NCI-H146 treated with DMSO at 0.1 percent for 48 hours (cell line): ENCODE measurements around the gene LCN2.
"Not testable (repeated sequence)": the region's sequence is repeated elsewhere in the genome, so short reads cannot be mapped to it uniquely, and the experiment has no call there.

Experiments used
- DNase-seq: peaks from one replicate; lab custom pipeline; 2025; ENCODE audit not compliant: unreplicated experiment; lab: John Stamatoyannopoulos, UW

Gene LCN2

DNA sequence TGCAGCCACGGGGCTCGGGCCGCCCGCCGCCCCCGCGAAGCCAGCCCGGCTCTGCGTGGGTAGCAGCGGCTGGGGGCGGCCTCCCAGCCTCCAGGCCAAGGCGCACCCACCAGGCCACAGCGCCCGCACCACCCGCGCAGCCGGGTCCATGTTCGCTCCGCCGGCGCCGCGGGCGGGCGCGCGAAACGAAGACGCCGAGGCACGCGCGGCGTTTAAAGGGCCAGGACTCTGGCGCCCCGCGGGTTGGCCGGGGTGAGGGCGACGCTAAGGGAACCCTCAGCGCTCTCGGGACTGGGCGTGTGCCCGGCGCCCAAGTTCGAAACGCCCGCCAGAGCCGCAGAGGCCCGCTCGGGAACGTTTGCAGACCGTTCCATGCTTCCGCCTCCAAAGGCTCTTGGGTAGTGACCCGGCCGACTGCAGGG, 21.7 kb upstream of the LCN2 start, which contains the start of gene PTGES2:
PTGES2 (minus strand) TSS at position 162 of the 422 bp plus-strand sequence; CDS start at position 150, 12 bp downstream.
- DNase-seq, result peak; percentile 33

DNA sequence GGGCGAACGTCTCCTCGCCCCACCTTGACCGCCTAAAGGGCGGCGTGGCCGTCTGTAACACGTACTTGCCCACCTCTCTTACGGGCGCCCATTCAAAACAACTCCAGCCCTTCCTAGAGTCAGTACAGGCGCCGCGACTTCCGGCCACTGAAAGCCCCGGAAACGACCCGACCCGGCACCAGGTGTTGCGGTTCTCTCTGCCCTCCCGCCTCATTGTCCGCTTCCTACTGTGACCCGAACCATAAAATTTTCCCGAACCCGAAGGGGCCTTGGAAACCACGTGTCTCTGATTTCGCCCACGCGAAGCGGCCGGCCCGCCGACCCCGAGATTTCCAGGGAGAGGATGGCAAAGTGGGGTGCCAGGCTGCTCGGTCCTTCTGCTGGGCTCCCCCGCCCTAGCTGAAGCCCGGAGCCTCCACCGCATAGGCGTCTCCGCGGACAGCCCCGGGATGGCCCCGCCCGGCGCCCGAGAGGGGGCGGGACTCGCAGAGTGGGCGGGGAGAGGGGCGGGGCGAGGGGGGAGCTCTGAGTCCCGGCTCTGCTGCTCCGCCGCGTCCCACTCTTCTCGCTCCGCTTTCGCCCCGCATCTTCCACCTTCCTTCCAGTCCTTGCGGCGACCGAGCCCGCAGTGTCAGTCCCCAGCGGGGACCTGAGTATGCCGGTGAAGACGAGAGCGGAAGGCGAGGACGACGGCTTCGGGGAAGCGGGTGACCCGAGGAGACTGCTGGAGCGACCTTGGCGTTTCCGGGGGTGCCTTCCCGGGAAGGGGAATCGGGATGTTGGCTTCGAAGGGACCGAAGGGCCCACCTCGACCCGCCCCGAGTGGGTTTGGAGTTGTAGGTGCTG, 21.0 kb upstream of the LCN2 start:
- peak; percentile 43 for DNase-seq

DNA sequence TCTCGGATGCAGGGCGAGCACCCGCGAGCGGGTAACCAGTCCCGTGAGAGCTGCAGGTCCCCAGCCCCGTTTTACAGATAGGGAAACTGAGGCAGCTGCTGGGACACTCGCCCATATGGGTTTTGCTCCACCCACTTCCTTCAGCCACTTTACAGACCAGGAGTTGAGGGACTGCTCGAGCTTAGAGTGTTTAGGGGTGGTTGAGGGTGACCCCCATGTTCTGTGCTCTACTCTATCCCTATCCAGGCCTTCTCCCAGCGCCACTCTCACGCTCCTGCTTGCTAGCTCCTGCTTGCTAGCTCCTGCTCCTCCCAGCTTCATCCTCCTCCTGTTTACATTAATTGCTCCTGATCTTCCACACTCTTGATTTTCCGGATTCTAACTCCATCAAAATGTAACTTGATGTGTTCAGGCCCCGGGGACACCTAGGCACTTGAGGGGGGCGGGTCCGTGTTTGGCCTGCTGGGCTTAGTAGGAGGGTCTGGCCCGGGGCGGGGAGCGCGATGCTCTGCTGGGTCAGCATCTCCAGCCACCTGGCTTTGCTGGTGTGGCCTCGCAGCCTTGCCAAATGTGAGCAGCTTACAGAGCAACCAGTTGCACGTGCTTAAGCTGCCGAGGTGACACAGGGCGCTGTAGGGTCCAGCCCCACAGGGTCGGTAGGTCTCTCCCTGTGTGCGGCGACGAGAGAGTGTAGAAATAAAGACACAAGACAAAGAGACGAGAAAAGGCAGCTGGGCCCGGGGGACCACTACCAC, 20.2 kb upstream of the LCN2 start:
- DNase-seq, result no peak

DNA sequence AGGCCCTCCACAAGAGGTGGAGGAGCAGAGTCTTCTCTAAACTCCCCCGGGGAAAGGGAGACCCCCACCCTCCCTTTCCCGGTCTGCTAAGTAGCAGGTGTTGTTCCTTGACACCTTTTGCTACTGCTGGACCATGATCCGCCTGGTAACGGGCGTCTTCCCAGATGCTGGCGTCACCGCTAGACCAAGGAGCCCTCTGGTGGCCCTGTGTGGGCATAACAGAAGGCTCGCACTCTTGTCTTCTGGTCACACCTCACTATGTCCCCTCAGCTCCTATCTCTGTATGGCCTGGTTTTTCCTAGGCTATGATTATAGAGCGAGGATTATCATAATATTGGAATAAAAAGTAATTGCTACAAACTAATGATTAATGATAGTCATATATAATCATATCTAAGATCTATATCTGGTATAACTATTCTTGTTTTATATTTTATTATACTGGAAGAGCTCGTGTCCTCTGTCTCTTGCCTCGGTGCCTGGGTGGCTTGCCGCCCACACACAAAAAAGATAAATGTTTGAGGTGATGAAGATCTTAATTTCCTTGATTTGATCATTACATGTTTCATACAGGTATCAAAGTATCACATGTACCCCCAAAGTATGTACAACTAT, 19.2 kb upstream of the LCN2 start:
- not testable (repeated sequence) for DNase-seq

DNA sequence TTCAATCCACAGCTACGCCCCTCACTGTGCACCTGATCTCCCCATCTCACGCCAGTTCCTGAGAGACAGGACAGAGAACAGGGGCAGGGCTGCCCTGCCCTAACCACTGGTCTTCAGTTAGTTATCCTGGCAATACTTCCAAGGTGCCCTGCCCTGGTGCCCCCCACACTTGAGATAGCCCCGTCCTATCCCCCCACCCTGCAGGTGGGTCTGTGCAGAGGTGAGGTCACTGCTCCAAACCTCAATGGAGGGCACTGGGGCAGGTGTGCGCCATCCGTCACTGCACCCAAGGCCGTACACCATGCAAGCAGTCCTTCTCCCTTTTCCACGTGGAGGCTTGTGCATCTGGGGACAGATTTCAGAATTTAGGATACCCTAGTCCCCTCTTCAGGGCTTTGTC, 18.6 kb upstream of the LCN2 start:
- not testable (repeated sequence) for DNase-seq

DNA sequence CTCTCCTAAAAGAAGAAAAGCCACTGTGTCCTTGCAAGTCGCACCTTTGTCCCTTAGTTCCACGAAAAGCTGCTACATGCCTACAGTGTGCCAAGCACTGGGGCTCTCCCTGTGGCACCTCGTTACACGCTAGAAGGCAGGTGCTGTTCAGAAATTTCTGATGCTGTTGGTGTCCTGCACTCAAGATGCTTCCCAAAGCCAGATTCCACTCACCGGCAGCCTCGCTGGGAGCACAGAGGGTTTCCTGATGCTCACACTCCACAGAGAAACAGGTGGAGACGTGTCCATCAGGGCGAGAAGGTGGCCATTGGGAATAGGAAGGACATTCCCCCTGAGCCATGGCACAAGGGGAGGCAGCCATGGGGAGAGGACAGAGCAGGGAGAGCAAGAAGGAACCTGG, 17.9 kb upstream of the LCN2 start:
- DNase-seq, result not testable (repeated sequence)

DNA sequence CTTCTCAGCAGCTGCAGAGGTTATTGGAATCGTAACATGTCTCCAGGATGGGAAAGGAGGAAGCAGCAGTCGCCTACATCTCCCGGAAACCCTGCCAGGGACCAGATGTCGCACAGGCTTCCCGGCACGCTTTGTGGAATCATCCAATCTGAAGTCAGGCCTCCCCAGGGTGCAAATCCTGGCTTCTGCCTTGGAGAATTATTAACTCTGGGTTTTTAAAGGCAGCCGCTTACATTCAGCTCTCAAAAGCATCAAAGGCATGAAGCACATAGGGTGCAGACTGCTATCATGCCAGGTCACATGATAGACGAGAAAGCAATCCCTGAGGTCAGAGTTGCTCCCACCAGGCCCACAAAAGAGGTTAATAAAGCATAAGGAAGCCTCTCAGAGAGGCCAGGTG, 17.1 kb upstream of the LCN2 start:
- DNase-seq, result not testable (repeated sequence)

DNA sequence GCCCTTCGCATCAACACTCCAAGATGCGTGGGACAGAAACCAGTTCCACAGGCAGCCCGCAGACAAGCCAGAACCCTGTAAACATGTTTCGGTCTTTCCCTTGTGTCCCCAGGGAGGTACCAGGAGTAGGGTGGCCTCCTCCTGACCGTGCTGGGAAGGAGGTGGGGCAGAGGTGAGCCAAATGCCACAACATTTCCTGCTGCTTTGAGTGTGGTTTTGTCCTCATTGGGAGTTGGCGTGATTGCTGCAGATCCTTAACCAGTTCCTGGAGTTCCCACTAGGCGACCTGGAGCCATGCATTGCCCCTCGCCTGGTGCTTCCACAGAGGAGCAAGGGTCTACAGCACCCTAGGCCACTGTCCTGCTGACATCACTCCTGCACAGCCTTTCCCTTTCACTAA, 13.7 kb upstream of the LCN2 start:
- not testable (repeated sequence) for DNase-seq

DNA sequence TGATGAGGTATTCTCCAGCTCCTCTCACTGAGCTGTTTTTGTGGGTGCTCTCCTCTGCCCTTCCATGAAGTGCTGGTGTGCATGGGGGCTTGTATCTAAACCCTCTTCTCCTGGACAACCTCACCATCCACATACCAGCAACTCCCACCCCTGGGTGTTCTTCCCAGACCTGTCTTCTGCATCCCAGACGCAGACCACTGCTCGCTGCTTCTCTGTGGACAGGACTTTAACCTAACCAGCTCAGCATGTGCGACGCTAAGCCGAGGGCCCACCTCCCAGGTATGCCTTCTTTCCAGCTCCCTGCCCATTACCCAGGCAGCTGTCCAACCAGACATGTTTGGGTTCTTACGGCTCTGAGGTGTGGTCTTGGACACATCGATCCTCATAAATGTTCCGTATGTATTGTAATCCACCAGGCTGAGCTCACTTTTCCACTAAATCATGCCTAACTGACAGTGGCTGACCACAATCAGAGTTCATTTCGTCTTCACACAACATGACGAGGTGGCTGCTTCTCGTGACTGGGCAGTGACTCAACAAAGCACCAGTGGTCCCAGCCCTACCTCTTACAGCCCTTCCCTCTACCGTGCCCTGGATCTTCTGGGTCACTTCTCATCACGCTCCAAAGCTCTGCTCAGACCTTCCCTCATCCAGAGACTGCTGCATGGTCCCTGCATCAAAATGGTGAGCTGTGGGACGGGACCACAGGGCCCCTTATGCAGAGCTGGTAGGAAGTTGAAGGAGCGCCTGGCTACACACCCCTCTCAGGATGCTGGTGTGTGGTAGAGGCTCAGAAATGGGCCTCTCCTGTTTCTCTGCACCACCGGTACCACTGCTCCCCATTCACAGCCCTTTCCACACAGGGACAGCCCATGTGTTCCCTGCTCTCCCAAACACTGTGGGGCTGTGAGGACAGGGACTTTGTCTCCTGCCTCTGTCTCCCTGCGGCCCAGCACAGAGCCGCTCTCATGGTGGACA, 12.1 kb upstream of the LCN2 start:
- DNase-seq, result no peak

DNA sequence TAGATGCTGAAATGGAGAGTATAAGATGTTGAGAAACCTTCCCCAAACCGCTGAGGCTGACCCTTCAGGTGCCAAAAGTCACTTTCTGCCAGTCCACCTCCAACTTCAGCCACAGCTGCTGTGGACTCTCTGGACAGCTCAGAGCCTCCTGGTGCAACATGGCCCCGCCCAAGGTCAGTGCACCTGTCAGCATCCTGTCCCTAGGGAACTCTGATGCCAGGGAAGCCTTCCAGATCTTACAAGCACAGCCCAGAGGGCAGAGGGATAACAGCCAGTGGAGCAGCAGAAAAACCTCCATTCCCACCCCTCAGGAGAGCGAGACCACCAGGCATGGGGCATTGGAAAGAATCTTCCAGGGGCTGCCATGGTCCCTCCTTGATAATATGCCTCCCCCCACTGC, 11.3 kb upstream of the LCN2 start:
- no peak for DNase-seq

DNA sequence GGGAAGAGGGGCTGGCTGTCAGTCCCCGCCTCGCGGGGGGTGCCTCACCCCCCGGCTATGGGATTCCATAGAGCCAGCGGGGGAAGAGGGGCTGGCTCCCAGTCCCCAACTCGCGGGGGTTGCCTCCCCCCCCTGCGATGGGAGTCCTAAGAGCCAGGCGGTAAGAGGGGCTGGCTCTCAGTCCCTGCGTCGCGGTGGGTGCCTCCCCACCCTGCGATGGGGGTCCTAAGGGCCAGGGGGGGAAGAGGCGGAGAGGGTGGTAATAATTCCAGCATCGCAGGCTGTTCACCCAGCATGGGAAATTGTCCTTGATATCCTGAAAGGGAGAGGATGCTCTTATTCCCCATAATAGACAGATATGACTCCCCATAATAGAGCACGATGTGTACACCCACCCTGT, 9.6 kb upstream of the LCN2 start:
- DNase-seq, result no peak

DNA sequence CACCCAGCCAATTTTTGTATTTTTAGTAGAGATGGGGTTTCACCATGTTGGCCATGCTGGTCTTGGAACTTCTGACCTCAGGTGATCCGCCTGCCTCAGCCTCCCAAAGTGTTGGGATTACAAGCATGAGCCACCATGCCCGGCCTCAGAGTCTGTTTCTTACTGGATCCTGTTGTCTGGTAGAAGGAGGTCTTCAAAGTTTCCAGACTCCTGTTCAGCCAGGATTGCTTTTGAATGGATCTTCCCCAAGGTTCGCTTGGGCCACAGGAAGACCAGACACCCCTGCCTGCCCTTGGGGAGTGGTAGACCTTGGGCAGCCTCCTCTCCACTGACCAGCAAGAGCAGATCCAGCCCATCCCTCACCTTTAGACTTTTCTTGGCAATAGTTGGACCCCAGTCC, 7.6 kb upstream of the LCN2 start:
- DNase-seq, result no peak

DNA sequence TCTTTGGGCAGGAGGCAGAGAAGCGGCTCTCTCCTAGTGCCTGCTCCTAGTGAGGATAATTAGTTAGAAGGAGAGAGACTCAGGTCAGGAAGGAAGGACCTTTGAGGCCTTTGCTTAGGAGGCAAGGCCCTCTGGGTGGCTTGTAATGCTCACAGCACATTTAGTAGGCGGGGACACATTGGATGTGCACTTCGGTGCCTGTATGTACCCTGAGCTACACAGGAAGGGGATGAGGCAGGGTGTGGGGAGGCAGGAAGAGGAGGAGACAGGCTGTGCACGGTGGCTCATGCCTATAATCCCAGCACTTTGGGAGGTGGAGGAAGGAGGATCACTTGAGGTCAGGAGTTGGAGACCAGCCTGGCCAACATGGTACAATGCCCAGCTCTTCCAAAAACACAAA, 7.2 kb upstream of the LCN2 start:
- DNase-seq, result no peak

DNA sequence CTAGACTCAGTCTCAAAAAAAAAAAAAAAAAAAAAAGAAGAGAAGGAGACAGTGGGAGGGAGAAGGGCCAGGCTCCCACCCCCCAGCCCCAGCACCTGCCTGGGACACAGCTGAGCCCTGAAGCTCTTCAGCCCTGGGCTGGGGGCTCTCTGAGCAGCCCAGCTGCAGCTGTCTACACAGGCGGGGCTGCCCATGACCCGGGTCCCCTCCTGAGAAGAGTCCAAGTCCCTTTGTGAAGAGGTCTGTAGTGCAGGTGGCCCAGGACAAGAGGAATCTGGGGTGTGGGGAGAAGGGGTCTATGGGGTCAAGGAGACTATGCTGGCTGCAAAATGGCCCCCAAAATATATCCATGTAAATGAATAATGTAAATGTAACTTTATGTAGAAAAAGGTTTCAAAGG, 6.7 kb upstream of the LCN2 start:
- DNase-seq, result no peak

DNA sequence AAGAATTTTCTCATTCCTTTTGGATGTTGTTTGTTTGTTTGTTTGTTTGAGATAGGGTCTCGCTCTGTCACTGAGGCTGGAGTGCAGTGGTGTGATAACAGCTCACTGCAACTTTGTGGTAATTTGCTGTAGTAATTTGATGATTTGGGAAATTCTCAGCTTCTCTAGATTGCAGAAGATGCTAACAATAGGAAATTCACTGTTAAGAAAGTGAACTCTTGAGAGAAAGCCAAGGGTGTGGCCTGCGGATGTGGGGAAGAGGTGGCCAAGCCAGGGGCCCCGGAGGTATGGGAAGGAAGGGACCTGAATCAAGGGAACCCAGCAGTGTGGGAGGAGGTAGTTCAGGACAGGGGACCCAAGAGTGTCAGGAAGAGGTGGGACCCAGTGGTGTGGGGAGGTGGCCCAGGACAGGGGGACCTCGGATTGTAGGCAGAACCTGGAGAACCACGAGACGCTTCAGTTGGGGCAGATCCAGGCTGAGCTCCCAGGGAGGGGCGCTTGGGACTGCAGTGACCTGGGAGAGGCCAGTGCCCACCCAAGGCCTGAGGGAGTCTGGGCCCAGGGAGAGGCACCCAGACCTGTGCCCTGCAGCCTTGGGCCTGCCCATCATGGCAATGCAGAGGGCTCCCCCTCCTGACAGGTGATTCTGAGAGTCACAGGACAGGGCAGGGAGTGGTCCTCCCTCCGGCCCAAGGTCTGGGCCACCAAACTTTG, 5.6 kb upstream of the LCN2 start:
- DNase-seq, result no peak

DNA sequence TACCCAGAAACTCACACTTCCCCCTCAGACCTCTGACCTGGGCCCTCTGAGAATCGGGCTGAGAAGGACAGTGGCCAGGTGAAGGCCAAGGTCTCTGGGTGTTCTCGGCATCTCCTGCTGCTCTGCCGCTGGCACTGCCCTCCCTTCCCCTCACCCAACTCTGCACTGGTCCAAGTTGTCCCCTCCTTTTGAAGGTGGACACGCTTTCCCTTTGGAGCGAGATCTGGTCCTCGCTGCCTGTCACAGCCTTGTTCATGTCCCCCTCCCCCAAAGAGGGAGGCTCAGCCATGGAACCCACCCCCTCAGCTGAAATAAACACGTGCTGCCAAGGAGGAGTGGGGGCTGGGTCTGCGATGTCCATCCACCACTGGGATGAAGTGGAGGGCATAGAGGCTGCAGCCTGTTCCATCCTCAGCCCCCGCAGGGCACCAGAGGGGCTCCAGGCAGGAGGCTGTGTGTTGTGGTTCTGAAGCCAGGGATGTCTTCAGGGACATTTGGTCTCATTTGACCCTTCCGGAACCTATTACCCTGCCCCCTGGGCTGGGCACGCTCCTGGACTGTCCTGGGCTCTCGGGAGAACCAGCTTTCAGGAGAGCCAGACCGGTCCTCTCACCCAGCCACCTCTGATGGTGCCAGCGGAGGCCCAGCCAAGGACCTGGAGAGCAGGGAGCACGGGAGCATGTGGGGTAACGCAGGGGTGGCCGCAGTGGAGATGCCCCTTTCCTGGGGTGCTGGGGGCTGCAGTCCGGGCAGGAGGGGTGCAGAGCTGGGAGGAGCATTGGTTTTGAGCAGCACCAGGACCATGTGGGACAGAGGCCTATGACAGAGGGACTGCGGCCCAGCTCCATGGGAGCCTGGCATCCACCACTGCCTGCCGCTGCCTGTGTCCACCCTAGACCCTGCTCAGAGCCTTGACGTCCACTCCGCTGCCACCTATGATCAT, 4.7 kb upstream of the LCN2 start:
- no peak for DNase-seq

DNA sequence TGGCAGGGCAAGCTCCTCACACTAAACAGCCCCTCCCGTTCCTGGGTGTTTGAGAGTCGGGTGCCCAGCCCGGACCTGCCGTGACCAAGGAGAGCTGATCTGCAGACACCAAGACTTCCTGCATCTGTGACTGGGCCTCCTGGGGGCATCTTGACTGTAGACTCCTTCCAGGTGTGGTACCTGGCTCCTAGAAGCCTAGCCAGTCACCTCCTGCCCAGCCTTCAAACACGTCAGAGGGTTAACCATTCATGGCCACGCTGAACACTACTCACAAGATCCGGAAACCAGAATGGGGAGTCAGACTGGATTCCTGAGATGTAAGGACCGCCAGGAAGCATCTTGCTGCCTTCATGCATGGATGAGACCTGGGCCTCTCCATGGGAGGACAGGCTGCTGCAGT, 3.7 kb upstream of the LCN2 start:
- no peak for DNase-seq

DNA sequence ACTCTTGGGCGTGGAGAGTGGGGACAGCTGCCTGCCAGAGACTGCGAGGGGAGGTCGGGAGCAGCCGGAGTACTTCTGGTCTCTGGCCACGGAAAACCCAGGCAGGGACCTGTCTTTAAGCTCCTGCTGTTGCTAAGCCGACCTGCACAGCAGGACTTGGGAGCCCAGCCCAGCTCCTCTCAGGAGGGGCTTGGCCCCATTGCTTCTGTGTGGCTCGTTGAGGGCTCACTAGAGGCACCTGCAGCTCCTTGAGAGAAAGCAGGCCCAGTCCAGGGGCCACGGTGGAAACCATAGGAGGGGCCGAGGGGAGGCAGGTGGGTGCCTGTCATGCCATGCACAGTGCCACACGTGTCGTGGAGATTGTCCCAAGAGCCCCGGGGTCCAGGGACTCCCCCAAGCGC, 3.3 kb upstream of the LCN2 start:
- no peak for DNase-seq

DNA sequence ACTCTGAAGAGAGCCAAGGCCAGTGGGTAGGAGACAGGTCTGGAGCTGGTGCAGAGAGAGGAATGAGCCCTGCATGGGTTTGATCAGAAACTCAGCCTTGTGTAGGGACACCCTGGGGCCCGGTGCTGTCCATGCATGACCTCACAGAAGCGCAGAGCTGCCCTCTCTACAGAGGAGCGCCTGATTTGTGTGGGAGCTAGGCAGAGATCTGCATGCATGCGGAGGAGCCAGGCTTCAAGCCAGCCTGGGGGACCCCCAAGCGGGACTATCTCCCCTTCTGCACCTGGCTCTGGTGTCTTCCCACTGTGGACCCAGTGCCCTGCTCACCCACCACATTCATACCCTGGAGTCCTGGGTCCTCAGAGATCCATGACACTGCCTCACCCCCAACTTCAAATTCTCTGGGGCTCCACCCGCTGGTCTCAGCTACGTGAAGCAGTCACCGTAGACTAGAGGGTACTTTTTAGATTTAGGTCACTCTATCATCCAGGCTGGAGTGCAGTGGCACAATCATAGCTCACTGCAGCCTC, 2.6 kb upstream of the LCN2 start:
- no peak for DNase-seq
